Activated T-cell treated with anti-CD3 and anti-CD28 coated beads, Interleukin-2, amount 50 U/mL, for 72 hours (primary cell): ENCODE data around the gene EGFL8. TPM values are rescaled to one million over a fixed set of nuclear protein-coding genes. Genes with fewer than 3 reads are reported as not detected.
A peak's percentile ranks its signal among the peaks of the same experiment; 100 is the strongest.

Source experiments
- ATAC-seq, 2 donors: fragments of 150-1000 bp; cut with Tn5 transposase; replicated peaks in 1 of 2; 2 replicates each; pipeline ENCODE4 v1.10.0; 2021; ENCODE audit warnings: moderate library complexity in 2 of 2, mild to moderate bottlenecking in 1 of 2
- DNase-seq, 2 donors: peaks; one replicate each; pipeline ENCODE4 v3.0.0; 2021 to 2022; ENCODE audit warnings: mixed read lengths in 1 of 2
- H3K27ac Mint-ChIP-seq: one replicate; pipeline ENCODE4 v1.8.0; 2022; ENCODE audit warnings: mild to moderate bottlenecking, moderate library complexity, mixed read lengths
- H3K27me3 Mint-ChIP-seq: one replicate; pipeline ENCODE4 v1.8.0; 2022; ENCODE audit warnings: low read depth, mixed read lengths
- H3K36me3 Mint-ChIP-seq, 2 donors: one replicate each; pipeline ENCODE4 v1.8.0; 2022; ENCODE audit warnings: mixed read lengths in 2 of 2, mild to moderate bottlenecking in 1 of 2; ENCODE audit not compliant: insufficient read depth in 2 of 2
- H3K4me1 Mint-ChIP-seq: one replicate; pipeline ENCODE4 v1.8.0; 2022; ENCODE audit warnings: low read depth, mixed read lengths
- H3K4me3 Mint-ChIP-seq, 2 donors: one replicate each; pipeline ENCODE4 v1.8.0; 2022; ENCODE audit warnings: mild to moderate bottlenecking in 2 of 2, mixed read lengths in 2 of 2, moderate library complexity in 2 of 2
- H3K9me3 Mint-ChIP-seq, 2 donors: one replicate each; pipeline ENCODE4 v1.8.0; 2022; ENCODE audit warnings: mixed read lengths in 2 of 2
- total RNA-seq, 2 donors: library from RNA; stranded (reverse); gene quantifications; one replicate each; pipeline ENCODE4 v1.2.3, GENCODE V29; 2022

Gene EGFL8
- total RNA-seq, 2 donors from 2014 or later = 9.6 to 11.2 TPM

GRCh38 chr6:32149092-32149755, 15.2 kb upstream of the EGFL8 start:
- DNase-seq (no peak), ATAC-seq (peak; percentile 27 to 43)
- Mint-ChIP-seq H3K4me3 (peak overlapping the region; percentile 83 to 91), H3K36me3 (no peaks in the 10 kb centered on the region), H3K27ac (no peak overlapping the region), H3K9me3 (no peaks in the 10 kb centered on the region), H3K27me3 (peaks cover 37% of the 10 kb centered on the region), H3K4me1 (peaks cover 51% of the 10 kb centered on the region)

- Mint-ChIP-seq H3K9me3 (no peaks in the 10 kb centered on the region), H3K36me3 (no peaks in the 10 kb centered on the region), H3K4me3 (peak overlapping the region; percentile 49 to 66), H3K27ac (no peak overlapping the region), H3K4me1 (peaks cover 61% of the 10 kb centered on the region), H3K27me3 (peaks cover 37% of the 10 kb centered on the region)
- no peak for ATAC-seq
- DNase-seq = no peak
These were observed 14.2 kb upstream of the EGFL8 start for GRCh38 chr6:32149932-32150870.

DNA sequence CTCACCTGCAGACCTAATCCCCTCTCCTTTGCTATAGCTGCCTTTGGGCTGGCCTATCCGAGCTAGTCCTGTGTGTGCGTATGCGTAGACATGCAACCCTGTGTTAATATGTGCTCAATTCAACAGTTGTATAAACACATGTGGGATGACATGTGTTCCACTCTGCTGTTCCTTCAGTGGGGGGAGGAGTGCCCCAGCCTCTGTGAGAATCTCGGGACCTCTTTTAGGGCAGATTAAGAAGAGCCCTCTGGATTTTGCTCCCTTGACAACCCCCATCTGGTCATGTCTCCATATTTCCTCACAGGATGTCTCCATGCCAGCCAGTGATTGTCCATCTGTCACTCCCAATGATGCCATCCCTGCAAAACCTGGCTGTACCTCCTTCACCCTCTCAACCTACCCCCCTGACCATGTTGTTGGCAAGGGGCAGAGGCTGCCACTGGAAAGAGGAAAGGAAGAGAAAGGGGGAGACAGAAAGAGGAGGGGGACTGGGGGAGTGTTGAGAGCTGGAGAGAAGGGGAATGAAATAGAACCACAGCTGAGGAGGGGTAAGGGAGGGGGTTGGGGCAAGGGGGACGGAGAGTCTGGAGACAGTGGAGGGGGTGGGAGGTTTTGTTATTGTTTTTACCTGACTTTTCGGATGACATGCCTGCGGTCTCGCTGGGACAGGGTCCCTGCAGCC, 13.1 kb upstream of the EGFL8 start:
- DNase-seq (no peak), ATAC-seq (no peak)
- Mint-ChIP-seq H3K4me3 (peak overlapping the region; percentile 66 to 79), H3K9me3 (no peaks in the 10 kb centered on the region), H3K27me3 (peaks cover 34% of the 10 kb centered on the region), H3K4me1 (peaks cover 64% of the 10 kb centered on the region), H3K36me3 (no peaks in the 10 kb centered on the region), H3K27ac (no peak overlapping the region)

DNA sequence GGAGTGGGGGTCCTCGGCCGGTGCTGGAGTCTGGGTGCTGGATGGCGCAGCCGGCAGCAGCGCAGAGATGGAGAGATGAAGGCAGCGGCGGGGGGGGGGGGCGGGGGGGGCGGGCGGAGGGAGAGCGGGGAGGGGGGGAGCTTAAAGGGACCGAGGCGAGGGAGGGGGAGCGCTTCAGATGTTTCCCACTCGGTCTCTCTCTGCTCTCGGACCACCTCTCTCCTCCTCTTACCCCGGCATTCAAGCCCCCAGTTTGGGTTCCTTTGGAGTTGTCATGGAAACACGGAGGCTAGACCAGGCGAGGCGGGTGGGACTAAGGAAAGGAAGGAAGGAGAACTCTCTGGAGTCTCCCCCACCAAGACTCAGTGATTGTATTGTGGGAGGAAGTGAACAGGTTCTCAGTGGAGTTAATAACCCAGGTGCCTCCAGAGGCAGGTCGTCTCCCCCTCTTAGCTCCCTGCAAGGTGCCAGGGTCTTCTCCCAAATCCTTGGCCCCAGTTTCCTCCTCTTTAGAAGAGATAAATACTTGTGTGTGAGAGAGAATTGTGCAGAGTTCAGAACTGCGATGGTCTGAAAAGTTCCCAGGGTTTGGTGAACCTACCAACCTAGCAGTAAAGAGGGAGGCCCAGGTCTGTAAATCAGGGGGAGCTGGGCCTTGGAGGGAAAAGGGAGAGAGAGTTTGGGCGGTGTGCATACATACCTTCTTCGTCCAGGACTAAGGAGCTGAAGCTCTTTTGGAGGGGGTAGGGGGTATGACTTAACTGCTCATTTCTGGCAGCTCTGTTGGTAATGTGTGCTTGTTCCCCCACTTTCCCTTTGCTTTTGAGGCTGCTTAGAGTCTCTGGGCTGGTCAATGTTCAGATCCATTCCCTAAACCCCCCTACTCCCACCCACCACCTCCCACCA, 12.3 kb upstream of the EGFL8 start, which contains the start of gene PRRT1:
PRRT1 (minus strand) TSS at position 77 of the 906 bp plus-strand sequence. CDS start 112 bp downstream, outside the sequence.
- H3K4me3 Mint-ChIP-seq = peak within 1 kb of the TSS; percentile 95 to 99
- H3K27ac Mint-ChIP-seq = no peak within 1 kb of the TSS
- DNase-seq (no peak), ATAC-seq (no peak)
- H3K27me3 Mint-ChIP-seq = peaks cover 28% of the 10 kb centered on the region
- H3K9me3 Mint-ChIP-seq = no peaks in the 10 kb centered on the region
- no peaks in the 10 kb centered on the region for H3K36me3 Mint-ChIP-seq
- peaks cover 60% of the 10 kb centered on the region for H3K4me1 Mint-ChIP-seq

GRCh38 chr6:32152769-32153563, 11.4 kb upstream of the EGFL8 start:
- Mint-ChIP-seq H3K27me3 (peaks cover 22% of the 10 kb centered on the region), H3K4me1 (peaks cover 56% of the 10 kb centered on the region), H3K4me3 (peak overlapping the region; percentile 95 to 99), H3K27ac (peak overlapping the region; percentile 25), H3K36me3 (peaks cover 4 to 6% of the 10 kb centered on the region in 2 donors), H3K9me3 (no peaks in the 10 kb centered on the region)
- DNase-seq (peak in 1 of 2 donors; percentile 5), ATAC-seq (no peak)

- peak; percentile 78 to 81 for DNase-seq
- peak; percentile 72 to 78 for ATAC-seq
- Mint-ChIP-seq H3K27me3 (peaks cover 13% of the 10 kb centered on the region), H3K4me3 (peak within 1 kb of the TSS; percentile 95 to 99), H3K4me1 (peaks cover 47% of the 10 kb centered on the region), H3K27ac (peak within 1 kb of the TSS; percentile 26), H3K9me3 (no peaks in the 10 kb centered on the region), H3K36me3 (peaks cover 5 to 11% of the 10 kb centered on the region in 2 donors)
These were observed 10.6 kb upstream of the EGFL8 start, which contains the start of gene PPT2 for GRCh38 chr6:32153564-32154513. TSS of gene PPT2 (plus strand) at chr6:32154141. CDS start at chr6:32154595, 454 bp downstream.

DNA sequence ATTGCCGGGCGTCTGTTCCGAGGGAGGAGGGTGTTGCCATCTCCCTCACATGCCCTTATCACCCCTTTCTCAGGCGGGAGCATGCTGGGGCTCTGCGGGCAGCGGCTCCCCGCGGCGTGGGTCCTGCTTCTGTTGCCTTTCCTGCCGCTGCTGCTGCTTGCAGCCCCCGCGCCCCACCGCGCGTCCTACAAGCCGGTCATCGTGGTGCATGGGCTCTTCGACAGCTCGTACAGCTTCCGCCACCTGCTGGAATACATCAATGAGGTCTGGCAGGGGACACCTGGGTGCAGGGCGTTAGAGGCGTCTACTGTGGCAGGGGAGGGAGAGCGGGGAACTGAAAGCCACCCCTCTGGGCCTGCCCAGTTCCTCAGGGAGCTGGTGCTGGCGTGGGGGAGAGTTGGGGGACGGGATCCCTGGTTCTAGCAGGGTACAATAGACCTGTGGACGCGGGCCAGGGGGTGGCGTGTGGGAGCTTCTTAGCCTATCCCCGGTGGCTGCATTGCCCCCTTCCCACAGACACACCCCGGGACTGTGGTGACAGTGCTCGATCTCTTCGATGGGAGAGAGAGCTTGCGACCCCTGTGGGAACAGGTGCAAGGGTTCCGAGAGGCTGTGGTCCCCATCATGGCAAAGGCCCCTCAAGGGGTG, 9.8 kb upstream of the EGFL8 start:
- DNase-seq (peak; percentile 74 to 80), ATAC-seq (peak; percentile 85 to 87)
- peaks cover 44% of the 10 kb centered on the region for H3K4me1 Mint-ChIP-seq
- peak overlapping the region; percentile 26 for H3K27ac Mint-ChIP-seq
- H3K4me3 Mint-ChIP-seq = peak overlapping the region; percentile 95 to 99
- H3K27me3 Mint-ChIP-seq = peaks cover 10% of the 10 kb centered on the region
- peaks cover 5 to 11% of the 10 kb centered on the region in 2 donors for H3K36me3 Mint-ChIP-seq
- no peaks in the 10 kb centered on the region for H3K9me3 Mint-ChIP-seq

DNA sequence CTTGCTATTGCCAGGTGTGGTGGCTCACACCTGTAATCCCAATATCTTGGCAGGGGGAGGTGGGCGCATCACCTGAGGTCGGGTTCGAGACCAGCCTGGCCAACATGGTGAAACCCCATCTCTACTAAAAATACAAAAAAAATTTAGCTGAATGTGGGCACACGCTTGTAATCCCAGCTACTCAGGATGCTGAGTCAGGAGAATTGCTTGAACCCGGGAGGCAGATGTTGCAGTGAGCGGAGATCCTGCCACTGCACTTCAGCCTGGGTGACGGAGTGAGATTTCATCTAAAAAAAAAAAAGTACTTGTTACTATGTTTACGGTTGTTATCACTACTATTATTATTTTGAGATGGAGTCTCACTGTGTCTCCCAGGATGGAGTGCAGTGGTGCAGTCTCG, 7.5 kb upstream of the EGFL8 start:
- Mint-ChIP-seq H3K4me1 (peaks cover 33% of the 10 kb centered on the region), H3K9me3 (no peaks in the 10 kb centered on the region), H3K36me3 (peaks cover 5 to 11% of the 10 kb centered on the region in 2 donors), H3K27ac (no peak overlapping the region), H3K4me3 (no peak overlapping the region), H3K27me3 (no peaks in the 10 kb centered on the region)
- DNase-seq (no peak), ATAC-seq (no peak)

DNA sequence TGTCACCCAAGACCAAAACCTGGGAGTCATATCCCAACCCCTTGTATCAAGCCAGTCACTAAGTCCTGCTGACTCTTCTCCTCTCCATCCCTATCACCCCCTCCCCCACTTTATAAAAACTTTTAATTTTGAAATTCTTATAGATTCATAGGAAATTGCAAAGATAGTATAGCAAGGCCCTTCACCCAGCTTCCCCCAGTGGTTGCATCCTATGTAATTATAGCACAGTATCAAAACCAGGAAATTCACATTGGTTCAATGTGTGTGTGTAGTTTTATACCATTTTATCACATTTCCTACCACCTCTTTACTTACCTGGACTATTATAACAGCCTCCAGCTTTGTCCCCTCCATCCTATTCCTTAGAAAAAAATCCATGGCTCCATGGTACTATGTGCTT, 6.3 kb upstream of the EGFL8 start:
- no peak for DNase-seq
- H3K4me1 Mint-ChIP-seq = peaks cover 23% of the 10 kb centered on the region
- H3K9me3 Mint-ChIP-seq = no peaks in the 10 kb centered on the region
- no peak overlapping the region for H3K4me3 Mint-ChIP-seq
- no peak for ATAC-seq
- H3K36me3 Mint-ChIP-seq = peaks cover 5 to 15% of the 10 kb centered on the region in 2 donors
- no peak overlapping the region for H3K27ac Mint-ChIP-seq
- no peaks in the 10 kb centered on the region for H3K27me3 Mint-ChIP-seq

DNA sequence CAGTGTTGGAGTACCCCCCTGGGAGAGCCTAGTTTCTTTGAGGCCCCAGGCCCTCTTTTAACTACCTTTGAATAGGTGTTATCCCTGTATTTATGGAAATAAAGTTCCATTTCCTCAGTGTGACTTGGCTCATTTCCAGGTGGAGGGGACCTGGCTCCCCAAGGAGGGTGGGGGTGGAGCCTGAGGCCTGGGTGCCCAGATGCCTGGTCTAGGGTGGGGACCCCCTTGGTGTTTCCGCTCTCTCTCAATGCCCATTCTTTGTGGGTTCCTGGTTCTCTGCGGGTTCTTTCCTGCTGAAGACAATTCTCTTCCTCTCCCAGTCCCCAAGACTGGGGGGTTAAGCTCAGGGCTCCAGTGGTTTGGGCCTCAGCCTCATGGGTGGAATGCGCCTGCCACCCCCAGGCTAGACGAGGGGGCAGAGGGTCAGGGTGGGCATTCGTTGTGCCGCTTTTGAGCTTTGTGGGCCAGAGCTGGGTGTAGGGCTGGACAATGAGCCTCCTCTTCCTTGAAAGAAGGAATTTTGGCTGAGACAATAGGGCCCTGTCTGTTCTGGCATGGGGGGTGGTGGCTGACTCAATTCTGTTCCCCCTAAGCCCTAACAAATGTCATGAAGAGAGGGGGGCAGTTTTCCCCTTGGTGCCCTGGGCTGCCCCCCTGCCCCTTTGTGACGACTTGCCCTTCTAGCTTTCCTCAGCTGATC, 686 bp upstream of the EGFL8 start:
- no peak overlapping the region for H3K27ac Mint-ChIP-seq
- H3K4me3 Mint-ChIP-seq = no peak overlapping the region
- no peaks in the 10 kb centered on the region for H3K9me3 Mint-ChIP-seq
- peaks cover 4% of the 10 kb centered on the region for H3K4me1 Mint-ChIP-seq
- DNase-seq (no peak), ATAC-seq (no peak)
- H3K27me3 Mint-ChIP-seq = no peaks in the 10 kb centered on the region
- peaks cover 2 to 8% of the 10 kb centered on the region in 2 donors for H3K36me3 Mint-ChIP-seq
